GM19193 (cell line): Measurements from ENCODE around the gene DCTN4.

ENCODE experiments used
- POLR2A ChIP-seq: IDR thresholded peaks from 4 replicates; pipeline ENCODE4 v1.6.1; 2011; ENCODE audit not compliant: insufficient read depth, insufficient read length; ENCODE audit errors: extremely low read depth

Gene DCTN4

GRCh38 chr5:150758531-150759333 lies at the start of gene DCTN4:
Gene DCTN4 (minus strand): TSS chr5:150759017. CDS start chr5:150758993, 24 bp downstream.
- peak; percentile 91 for TF ChIP-seq POLR2A

GRCh38 chr5:150804388-150804787 lies 45.6 kb upstream of the DCTN4 start:
- TF ChIP-seq POLR2A = no peak

DNA sequence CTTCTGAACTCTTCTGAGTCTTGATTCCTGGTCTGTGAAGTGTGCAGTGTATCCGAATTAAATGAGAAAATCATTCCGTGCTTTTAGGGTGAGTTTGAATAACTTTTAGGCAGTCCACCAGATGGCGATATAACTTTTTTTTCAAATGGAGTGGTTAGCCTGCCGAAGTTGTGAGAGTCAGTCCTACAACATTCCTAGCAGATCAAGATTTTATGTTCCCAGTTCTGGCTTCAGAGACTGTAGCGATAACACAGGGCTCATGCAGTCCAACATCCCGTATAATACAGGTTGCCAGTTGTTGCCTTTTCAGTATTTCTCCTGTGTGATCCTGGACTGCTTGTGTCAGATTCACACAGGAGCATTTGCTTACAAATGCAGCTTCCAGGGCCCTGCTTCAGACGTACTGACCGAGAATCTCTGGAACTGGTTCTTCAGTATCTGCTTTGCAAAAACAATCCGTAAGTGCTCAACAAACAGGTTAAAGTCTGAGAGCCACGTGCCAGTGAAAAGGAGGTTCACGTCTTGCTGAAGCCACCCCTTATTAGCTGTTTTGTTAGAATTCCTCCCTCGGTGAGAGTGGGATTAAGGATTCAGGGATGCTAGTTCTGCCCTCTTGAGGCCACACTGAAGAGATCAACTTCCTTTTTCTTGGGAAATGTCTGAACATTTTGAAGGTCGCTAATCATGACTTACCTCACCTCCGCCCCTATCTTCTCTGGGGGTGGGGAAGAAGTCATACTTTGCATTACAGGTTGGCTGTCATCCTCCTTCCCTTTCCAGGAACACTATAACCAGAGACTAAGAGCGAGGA lies 42.5 kb upstream of the DCTN4 start:
- no peak for TF ChIP-seq POLR2A

GRCh38 chr5:150797384-150797783 lies 38.6 kb upstream of the DCTN4 start:
- TF ChIP-seq POLR2A = no peak

- no peak for TF ChIP-seq POLR2A
Measured at GRCh38 chr5:150794927-150795326, 36.1 kb upstream of the DCTN4 start.

- no peak for TF ChIP-seq POLR2A
Measured at GRCh38 chr5:150791536-150791935, 32.7 kb upstream of the DCTN4 start.

DNA sequence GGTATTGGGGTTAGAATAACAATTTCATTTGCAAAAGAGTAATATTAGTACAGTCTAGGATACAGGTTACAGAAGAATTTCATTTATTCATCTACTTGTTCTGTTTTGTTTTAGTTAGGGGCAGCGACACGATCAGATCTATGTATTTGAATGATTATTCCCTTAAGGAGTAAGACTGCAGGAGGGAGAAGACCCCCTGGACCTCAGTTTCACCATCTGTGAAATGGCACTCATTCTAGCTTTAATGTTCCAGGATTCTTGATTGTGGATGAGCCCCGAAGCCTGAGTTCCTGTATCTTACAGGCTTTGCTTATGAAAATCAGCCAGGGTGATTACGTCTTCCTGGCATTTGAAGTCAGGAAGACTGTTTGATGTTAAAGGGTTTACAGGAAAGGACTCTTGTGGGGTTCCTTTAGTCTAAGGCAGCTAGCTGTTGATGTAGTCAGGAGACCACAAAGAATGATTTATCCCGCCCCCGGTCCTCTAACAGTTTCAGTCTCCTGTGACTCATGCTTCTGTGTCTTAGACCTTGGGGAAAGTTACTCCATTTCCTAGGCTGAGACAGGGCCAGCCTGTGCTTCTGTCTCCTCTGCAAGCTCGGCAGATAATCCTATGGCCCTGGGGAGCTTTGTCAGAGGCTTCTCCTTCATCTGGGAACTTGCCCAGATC lies 31.3 kb upstream of the DCTN4 start:
- TF ChIP-seq POLR2A = no peak

GRCh38 chr5:150789450-150789849 lies 30.6 kb upstream of the DCTN4 start:
- no peak for TF ChIP-seq POLR2A

GRCh38 chr5:150788977-150789376 lies 30.2 kb upstream of the DCTN4 start:
- TF ChIP-seq POLR2A = no peak

DNA sequence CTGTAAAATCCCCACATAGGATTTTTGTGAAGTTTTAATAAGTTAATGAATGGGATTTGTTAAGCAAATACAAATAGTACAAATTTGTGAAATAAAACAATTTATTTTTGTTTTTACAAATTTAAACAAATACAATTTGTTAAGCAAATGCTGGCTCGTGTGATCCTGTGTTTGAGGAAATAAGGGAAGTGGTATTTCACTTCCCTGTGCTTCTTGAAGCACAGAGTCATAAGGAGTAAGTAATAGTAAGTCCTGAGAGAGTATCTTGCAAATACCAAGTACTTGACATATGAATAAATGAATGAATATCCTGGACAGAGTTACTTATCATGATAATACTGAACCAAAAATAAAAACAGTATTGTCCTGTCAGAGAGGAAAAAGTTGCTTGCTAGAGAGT lies 28.8 kb upstream of the DCTN4 start:
- TF ChIP-seq POLR2A = no peak

DNA sequence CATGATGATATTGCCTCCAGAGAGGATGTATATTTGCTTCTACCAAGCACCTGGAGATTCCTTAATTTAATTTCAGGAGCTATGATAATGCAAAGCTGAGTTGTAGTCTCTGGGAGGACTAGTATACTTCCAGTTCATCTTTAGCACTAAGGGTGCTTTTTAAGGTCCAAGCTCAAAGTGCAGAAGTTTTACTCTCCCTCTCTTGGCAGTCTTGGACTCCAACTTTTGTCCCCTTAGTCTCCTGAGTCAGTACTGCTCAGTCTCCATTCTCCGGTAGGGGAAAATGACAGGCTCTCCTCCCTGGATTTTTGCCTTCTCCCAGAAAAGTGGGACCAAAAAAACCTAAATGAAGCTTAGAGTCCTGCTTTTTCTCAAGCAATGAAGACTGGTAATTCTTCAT lies 28.1 kb upstream of the DCTN4 start:
- no peak for TF ChIP-seq POLR2A

DNA sequence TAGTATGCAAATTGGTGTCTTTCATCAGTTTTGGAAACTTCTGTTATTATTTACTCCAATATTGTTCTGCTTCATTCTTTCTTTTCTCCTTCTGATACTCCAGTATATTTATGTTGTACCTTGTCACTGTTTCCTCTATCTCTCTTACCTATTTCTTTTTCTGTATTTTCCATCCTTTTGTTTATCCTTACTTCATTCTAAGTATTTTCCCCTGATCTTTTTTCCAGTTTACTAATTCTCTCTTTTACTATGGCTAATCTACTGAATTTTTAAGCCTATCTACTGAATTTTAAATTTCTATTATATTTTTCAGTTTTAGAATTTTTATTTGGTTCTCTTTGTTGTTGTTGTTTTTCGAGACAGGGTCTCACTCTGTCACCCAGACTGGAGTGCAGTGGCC lies 27.1 kb upstream of the DCTN4 start:
- TF ChIP-seq POLR2A = no peak

DNA sequence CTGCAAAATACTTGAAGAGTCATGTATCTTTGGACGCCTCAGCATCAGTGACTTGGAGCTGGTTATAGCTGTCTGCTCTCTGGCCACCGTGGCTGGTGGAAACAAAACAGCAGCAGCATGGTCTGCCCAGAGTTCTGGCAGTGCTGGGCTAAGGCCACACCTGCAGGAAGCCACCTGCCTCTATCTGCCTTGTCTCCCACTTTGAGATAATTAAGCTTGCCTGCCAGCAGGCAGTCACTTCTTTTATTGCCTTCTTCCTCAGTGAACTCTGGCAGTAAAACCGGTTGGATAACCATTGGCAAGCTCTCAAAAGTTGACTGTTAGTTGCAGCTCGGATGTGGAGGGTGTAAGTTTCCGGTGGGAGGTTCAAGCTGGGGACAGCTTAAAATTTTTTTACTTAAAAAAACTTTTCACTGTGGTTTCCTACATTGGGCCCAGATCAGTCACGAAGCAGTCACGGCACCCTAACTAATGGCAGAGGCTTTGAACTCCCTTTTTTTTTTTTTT lies 24.7 kb upstream of the DCTN4 start:
- TF ChIP-seq POLR2A = peak; percentile 30

GRCh38 chr5:150782850-150783249 lies 24.0 kb upstream of the DCTN4 start:
- no peak for TF ChIP-seq POLR2A
